K562 (cell line): Measurements from ENCODE around the gene CARD11. TPM values are rescaled to one million over a fixed set of nuclear protein-coding genes. Genes with fewer than 3 reads are reported as not detected.

Experiments
- ARID3B ChIP-seq: fragments of 250-450 bp; sonication (Bioruptor Pico); IDR thresholded peaks from 2 replicates; pipeline ENCODE4 v1.4.0; 2020; ENCODE audit warnings: borderline replicate concordance
- ATF1 ChIP-seq, 2 experiments: fragments of 450-650 bp in 1 of 2; IDR thresholded peaks; 2 replicates each; pipeline ENCODE4 v1.6.1; 2016; ENCODE audit warnings: missing compliant biosample characterization in 1 of 2, missing genetic modification characterization in 1 of 2
- CBFA2T2 ChIP-seq: fragments of 450-650 bp; conservative IDR thresholded peaks from 2 replicates; pipeline ENCODE4 v1.6.1; 2017; ENCODE audit warnings: mild to moderate bottlenecking
- CBFA2T3 ChIP-seq: fragments of 450-650 bp; IDR thresholded peaks from 2 replicates; pipeline ENCODE4 v1.6.1; 2017
- CEBPB ChIP-seq: fragments of 450-650 bp; IDR thresholded peaks from 2 replicates; pipeline ENCODE4 v1.6.1; 2016; ENCODE audit warnings: missing genetic modification characterization, missing compliant biosample characterization
- DPF2 ChIP-seq: fragments of 450-650 bp; IDR thresholded peaks from 2 replicates; pipeline ENCODE4 v1.6.1; 2016
- EZH2 ChIP-seq: IDR thresholded peaks from 2 replicates; pipeline ENCODE4 v1.6.1; 2012; ENCODE audit warnings: low read depth, mild to moderate bottlenecking, inconsistent platforms, low read length, borderline replicate concordance
- JUNB ChIP-seq: fragments of 450-650 bp; formaldehyde crosslinking; conservative IDR thresholded peaks from 2 replicates; pipeline ENCODE4 v1.4.0; 2020; ENCODE audit warnings: mild to moderate bottlenecking
- KDM1A ChIP-seq, 2 experiments: fragments of 450-650 bp; IDR thresholded peaks; 2 replicates each; pipeline ENCODE4 v1.6.1; 2016; ENCODE audit warnings: mild to moderate bottlenecking in 2 of 2
- MAFG ChIP-seq: fragments of 450-650 bp; conservative IDR thresholded peaks from 2 replicates; pipeline ENCODE4 v1.6.1; 2016; ENCODE audit warnings: missing genetic modification characterization, missing compliant biosample characterization
- NFE2L1 ChIP-seq: fragments of 450-650 bp; IDR thresholded peaks from 2 replicates; pipeline ENCODE4 v1.6.1; 2016; ENCODE audit warnings: missing genetic modification characterization, low read depth, mild to moderate bottlenecking, missing compliant biosample characterization, moderate library complexity, borderline replicate concordance
- SMARCA4 ChIP-seq: fragments of 450-650 bp; IDR thresholded peaks from 2 replicates; pipeline ENCODE4 v1.6.1; 2016
- SUPT5H ChIP-seq: fragments of 450-650 bp; IDR thresholded peaks from 2 replicates; pipeline ENCODE4 v1.6.1; 2016
- TRIM24 ChIP-seq, 2 experiments: fragments of 450-650 bp; IDR thresholded peaks; 2 replicates each; pipeline ENCODE4 v1.6.1; 2016
- ZNF197 ChIP-seq: fragments of 200-800 bp; sonication (Bioruptor generic); IDR thresholded peaks from 2 replicates; pipeline ENCODE4 v1.6.1; 2016; ENCODE audit warnings: low read depth, missing genetic modification characterization, missing compliant biosample characterization
- ZNF584 ChIP-seq: fragments of 200-800 bp; sonication (Bioruptor generic); IDR thresholded peaks from 2 replicates; pipeline ENCODE4 v1.6.1; 2016; ENCODE audit warnings: low read depth, mild to moderate bottlenecking, missing genetic modification characterization, missing compliant biosample characterization
- polyA plus RNA-seq, 8 experiments: library from polyadenylated mRNA; depleted of rRNA in 4 of 8; stranded (reverse) in 5 of 8; unstranded in 3 of 8; fragments of >200 nt; fragmentation: Nextera tagmentation in 2 of 8; fragmentation: Illumina TruSeq in 1 of 8; extraction: Ambion mirVana in 2 of 8; extraction: Trizol in 1 of 8; gene quantifications; 2 replicates each; pipeline versions ENCODE4 v1.2.1 to v1.2.3, GENCODE V29; 2011 to 2014; ENCODE audit warnings: inconsistent platforms in 1 of 8, missing spikeins in 1 of 8
- total RNA-seq, 7 experiments: library from RNA; depleted of rRNA in 6 of 7; stranded (reverse); fragments of >200 nt in 6 of 7; fragmentation: Illumina TruSeq in 2 of 7; extraction: Trizol in 2 of 7; gene quantifications; 2 replicates each; pipeline versions ENCODE4 v1.2.1 to v1.2.3, GENCODE V29; 2011 to 2021; ENCODE audit warnings: low replicate concordance in 1 of 7
- TF ChIP-seq, protein P1 (sequence below): IDR thresholded peaks from 2 replicates; pipeline ENCODE4 v1.6.1; 2012; ENCODE audit warnings: low read depth, low read length, improper control_type of control experiment, borderline replicate concordance
- TF ChIP-seq, protein P2 (sequence below): sonication (generic); formaldehyde crosslinking; IDR thresholded peaks from 2 replicates; pipeline ENCODE4 v1.8.0; 2022; ENCODE audit warnings: missing genetic modification reagents, mild to moderate bottlenecking, borderline replicate concordance
- TF ChIP-seq, protein P3 (sequence below): fragments of 450-650 bp; IDR thresholded peaks from 2 replicates; pipeline ENCODE4 v1.6.1; 2018; ENCODE audit not compliant: partially characterized antibody
- TF ChIP-seq, protein P4 (sequence below): fragments of 450-650 bp; IDR thresholded peaks from 2 replicates; pipeline ENCODE4 v1.6.1; 2016; ENCODE audit warnings: antibody characterized with exemption

CARD11 gene
- total and polyA plus RNA-seq, 9 of the 15 experiments (the other 6 are each of a cell fraction or from before 2014, with no cell fraction given): 0.07 to 12.8 (median 5.7) TPM

DNA sequence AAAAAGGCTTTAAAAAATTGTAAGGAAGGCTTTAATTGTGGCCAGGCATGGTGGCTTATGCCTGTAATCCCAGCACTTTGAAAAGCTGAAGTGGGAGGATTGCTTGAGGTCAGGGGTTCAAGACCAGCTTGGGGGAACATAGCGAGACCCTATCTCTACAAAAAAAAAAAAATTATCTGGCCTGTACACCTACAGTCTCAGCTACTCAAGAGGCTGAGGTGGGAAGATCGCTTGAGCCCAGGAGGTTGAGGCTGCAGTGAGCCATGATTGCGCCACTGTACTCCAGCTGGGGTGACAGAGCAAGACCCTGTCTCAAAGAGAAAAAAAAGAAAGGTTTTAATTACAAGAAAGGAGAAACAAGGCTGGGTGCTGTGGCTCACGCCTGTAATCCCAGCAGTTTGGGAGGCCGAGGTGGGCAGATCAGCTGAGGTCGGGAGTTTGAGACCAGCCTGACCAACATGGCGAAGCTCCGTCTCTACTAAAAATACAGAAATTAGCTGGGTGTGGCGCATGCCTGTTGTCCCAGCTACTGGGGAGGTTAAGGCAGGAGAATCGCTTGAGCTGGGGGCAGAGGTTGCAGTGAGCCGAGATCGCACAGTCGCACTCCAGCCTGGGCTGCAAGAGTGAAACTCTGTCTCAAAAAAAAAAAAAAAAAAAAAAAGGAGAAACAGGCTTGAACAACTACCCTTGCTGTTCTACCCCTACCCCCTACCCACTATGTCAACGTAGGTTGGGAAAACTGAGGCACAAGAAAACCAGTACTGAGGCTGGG is 83.7 kb downstream of the CARD11 start (continued):
- TF ChIP-seq ATF1 (CRISPR knock-in tag; IDR thresholded peaks at IDR 0.05) (no peak), ATF1 (tag; IDR thresholded peaks at IDR 0.05) (no peak), SUPT5H (no peak), KDM1A (IDR thresholded peaks at IDR 0.05) (peak; percentile 66 to 73), NFE2L1 (no peak), SMARCA4 (peak; percentile 57; the same call in 1 of the 2 replicates), ARID3B (CRISPR knock-in tag) (no peak), ZNF197 (CRISPR knock-in tag) (no peak), CBFA2T2 (peak; percentile 80), ZNF584 (CRISPR knock-in tag) (no peak), CEBPB (tag) (peak; percentile 87), MAFG (tag) (no peak), TRIM24 (IDR thresholded peaks at IDR 0.05) (peak; percentile 64 to 74; a peak in 3 of 4 replicates), DPF2 (peak; percentile 63), JUNB (CRISPR knock-in tag) (no peak), CBFA2T3 (peak; percentile 90), EZH2 (no peak)
- TF ChIP-seq, protein P1, sequence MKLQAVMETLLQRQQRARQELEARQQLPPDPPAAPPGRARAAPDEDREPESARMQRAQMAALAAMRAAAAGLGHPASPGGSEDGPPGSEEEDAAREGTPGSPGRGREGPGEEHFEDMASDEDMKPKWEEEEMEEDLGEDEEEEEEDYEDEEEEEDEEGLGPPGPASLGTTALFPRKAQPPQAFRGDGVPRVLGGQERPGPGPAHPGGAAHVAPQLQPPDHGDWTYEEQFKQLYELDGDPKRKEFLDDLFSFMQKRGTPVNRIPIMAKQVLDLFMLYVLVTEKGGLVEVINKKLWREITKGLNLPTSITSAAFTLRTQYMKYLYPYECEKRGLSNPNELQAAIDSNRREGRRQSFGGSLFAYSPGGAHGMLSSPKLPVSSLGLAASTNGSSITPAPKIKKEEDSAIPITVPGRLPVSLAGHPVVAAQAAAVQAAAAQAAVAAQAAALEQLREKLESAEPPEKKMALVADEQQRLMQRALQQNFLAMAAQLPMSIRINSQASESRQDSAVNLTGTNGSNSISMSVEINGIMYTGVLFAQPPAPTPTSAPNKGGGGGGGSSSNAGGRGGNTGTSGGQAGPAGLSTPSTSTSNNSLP: no peak
- TF ChIP-seq, protein P2, sequence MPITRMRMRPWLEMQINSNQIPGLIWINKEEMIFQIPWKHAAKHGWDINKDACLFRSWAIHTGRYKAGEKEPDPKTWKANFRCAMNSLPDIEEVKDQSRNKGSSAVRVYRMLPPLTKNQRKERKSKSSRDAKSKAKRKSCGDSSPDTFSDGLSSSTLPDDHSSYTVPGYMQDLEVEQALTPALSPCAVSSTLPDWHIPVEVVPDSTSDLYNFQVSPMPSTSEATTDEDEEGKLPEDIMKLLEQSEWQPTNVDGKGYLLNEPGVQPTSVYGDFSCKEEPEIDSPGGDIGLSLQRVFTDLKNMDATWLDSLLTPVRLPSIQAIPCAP: no peak
- TF ChIP-seq, protein P3, sequence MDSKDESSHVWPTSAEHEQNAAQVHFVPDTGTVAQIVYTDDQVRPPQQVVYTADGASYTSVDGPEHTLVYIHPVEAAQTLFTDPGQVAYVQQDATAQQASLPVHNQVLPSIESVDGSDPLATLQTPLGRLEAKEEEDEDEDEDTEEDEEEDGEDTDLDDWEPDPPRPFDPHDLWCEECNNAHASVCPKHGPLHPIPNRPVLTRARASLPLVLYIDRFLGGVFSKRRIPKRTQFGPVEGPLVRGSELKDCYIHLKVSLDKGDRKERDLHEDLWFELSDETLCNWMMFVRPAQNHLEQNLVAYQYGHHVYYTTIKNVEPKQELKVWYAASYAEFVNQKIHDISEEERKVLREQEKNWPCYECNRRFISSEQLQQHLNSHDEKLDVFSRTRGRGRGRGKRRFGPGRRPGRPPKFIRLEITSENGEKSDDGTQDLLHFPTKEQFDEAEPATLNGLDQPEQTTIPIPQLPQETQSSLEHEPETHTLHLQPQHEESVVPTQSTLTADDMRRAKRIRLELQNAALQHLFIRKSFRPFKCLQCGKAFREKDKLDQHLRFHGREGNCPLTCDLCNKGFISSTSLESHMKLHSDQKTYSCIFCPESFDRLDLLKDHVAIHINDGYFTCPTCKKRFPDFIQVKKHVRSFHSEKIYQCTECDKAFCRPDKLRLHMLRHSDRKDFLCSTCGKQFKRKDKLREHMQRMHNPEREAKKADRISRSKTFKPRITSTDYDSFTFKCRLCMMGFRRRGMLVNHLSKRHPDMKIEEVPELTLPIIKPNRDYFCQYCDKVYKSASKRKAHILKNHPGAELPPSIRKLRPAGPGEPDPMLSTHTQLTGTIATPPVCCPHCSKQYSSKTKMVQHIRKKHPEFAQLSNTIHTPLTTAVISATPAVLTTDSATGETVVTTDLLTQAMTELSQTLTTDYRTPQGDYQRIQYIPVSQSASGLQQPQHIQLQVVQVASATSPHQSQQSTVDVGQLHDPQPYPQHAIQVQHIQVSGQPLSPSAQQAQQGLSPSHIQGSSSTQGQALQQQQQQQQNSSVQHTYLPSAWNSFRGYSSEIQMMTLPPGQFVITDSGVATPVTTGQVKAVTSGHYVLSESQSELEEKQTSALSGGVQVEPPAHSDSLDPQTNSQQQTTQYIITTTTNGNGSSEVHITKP: no peak
- TF ChIP-seq, protein P4, sequence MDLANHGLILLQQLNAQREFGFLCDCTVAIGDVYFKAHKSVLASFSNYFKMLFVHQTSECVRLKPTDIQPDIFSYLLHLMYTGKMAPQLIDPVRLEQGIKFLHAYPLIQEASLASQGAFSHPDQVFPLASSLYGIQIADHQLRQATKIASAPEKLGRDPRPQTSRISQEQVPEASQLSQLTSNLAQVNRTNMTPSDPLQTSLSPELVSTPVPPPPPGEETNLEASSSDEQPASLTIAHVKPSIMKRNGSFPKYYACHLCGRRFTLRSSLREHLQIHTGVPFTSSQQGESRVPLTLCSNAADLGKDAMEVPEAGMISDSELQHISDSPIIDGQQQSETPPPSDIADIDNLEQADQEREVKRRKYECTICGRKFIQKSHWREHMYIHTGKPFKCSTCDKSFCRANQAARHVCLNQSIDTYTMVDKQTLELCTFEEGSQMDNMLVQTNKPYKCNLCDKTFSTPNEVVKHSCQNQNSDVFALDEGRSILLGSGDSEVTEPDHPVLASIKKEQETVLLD: 0 out of 2 replicates have a peak, but pooled peaks have one; percentile 25
